DND-41 (cell line): ENCODE measurements around the gene LY9.

Experiments
- ATAC-seq: fragments of 200-7000 bp; cut with Tn5 transposase; 3 replicates; pipeline ENCODE4 v1.9.1; 2021; ENCODE audit warnings: low read depth; ENCODE audit not compliant: insufficient read depth
- DNase-seq: peaks from one replicate; pipeline ENCODE4 v3.0.0-alpha.2; 2020
- H2AFZ ChIP-seq: 2 replicates; pipeline ENCODE4 v1.6.0; 2012; ENCODE audit warnings: low read depth, low read length
- H3K27ac ChIP-seq: 2 replicates; pipeline ENCODE4 v1.5.1; 2012; ENCODE audit warnings: low read length, inconsistent platforms
- H3K27me3 ChIP-seq: fragments of 200-600 bp; sonication (generic); 2 replicates; pipeline ENCODE4 v1.6.0; 2012; ENCODE audit warnings: low read length, mild to moderate bottlenecking, inconsistent platforms; ENCODE audit not compliant: insufficient read depth, poor library complexity
- H3K36me3 ChIP-seq: 2 replicates; pipeline ENCODE4 v1.5.1; 2012; ENCODE audit warnings: low read length, inconsistent platforms; ENCODE audit not compliant: insufficient read depth
- H3K4me1 ChIP-seq: 2 replicates; pipeline ENCODE4 v1.5.1; 2012; ENCODE audit warnings: mild to moderate bottlenecking, low read length; ENCODE audit not compliant: insufficient read depth
- H3K4me2 ChIP-seq: 2 replicates; pipeline ENCODE4 v1.6.0; 2012; ENCODE audit warnings: mild to moderate bottlenecking, moderate library complexity, low read length, inconsistent platforms; ENCODE audit not compliant: insufficient read depth
- H3K4me3 ChIP-seq, 2 experiments: fragments of 200-600 bp in 1 of 2; shearing (Covaris generic) in 1 of 2; 2 replicates each; pipeline ENCODE4 v1.5.1; 2012 to 2016; ENCODE audit warnings: inconsistent platforms in 2 of 2, low read length in 2 of 2, mild to moderate bottlenecking in 2 of 2, low read depth in 1 of 2, moderate library complexity in 1 of 2
- H3K79me2 ChIP-seq: 2 replicates; pipeline ENCODE4 v1.6.0; 2012; ENCODE audit warnings: low read length, inconsistent platforms; ENCODE audit not compliant: insufficient read depth
- H3K9ac ChIP-seq: 2 replicates; pipeline ENCODE4 v1.6.0; 2012; ENCODE audit warnings: low read depth, mild to moderate bottlenecking, inconsistent platforms, low read length, moderate library complexity
- H3K9me3 ChIP-seq: 2 replicates; pipeline ENCODE4 v1.5.1; 2012; ENCODE audit warnings: low read length, moderate library complexity, mild to moderate bottlenecking, inconsistent platforms; ENCODE audit not compliant: insufficient read depth, severe bottlenecking
- H4K20me1 ChIP-seq: 2 replicates; pipeline ENCODE4 v1.6.0; 2012; ENCODE audit warnings: low read length; ENCODE audit not compliant: insufficient read depth
- EZH2 ChIP-seq: IDR thresholded peaks from 3 replicates; pipeline ENCODE4 v1.6.1; 2012; ENCODE audit warnings: borderline replicate concordance, low read depth, mild to moderate bottlenecking, moderate library complexity, low read length, inconsistent platforms; ENCODE audit not compliant: severe bottlenecking
- TF ChIP-seq, protein P1 (sequence below): IDR thresholded peaks from 2 replicates; pipeline ENCODE4 v1.5.1; 2012; ENCODE audit warnings: borderline replicate concordance, low read length, moderate library complexity, mild to moderate bottlenecking; ENCODE audit not compliant: poor library complexity, severe bottlenecking; ENCODE audit errors: extremely low read depth

The LY9 gene

DNA sequence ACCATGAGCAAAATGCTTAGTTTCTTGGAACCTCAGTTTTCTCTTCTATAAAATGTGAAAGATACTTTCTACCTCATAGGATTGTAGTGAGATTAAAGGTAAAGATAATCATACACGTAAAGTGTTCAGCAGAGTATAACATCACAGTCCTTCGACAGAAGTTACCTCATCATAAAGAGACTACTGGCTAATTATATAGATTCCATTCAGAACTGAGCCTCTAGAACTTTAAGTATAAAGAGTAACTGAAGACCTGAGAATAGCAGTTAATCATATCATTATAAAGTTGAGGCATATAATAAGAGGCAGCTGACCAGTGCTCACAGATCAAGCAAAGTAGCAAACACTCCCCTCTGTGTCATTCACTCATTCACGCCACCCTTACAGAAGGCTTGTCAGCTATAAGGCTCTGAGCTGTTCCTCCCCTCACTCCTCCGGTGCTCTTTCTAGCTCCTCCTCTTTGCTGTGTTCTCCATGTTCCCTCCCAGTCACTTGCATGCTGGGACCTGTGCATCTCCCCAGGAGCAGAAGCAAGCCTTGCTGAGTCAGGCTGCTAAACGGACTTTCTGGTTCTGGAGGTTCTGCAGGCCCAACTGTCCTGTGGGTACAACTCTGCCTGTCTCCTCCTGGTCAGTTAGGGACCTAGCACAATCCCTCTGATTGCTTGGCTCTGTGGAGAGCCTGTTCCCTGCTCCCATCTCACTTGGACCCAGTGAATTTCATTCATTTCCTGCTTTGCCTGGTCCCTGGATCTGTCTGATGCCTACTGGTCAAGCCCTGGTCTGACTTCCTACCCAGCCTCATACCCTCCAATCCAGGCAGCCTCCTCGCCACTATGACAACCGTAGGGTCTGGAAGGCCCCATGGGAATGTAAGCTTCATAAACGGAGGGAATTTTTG lies 28.3 kb upstream of the LY9 start:
- Histone ChIP-seq H4K20me1 (no peaks in the 10 kb centered on the region), H3K79me2 (no peaks in the 10 kb centered on the region), H3K9me3 (no peaks in the 10 kb centered on the region), H3K36me3 (no peaks in the 10 kb centered on the region), H3K27ac (peak overlapping the region; percentile 74), H3K9ac (peak overlapping the region; percentile 46), H3K4me2 (peak overlapping the region; percentile 48), H3K27me3 (no peaks in the 10 kb centered on the region), H3K4me1 (peaks cover 22% of the 10 kb centered on the region), H3K4me3 (peak overlapping the region in 1 of 2 experiments; percentile 26; a peak in 2 of 4 replicates), H2AFZ (peak overlapping the region; percentile 76)
- ATAC-seq (peak; percentile 57), DNase-seq (peak; percentile 33)
- no peak for TF ChIP-seq EZH2
- TF ChIP-seq, protein P1, sequence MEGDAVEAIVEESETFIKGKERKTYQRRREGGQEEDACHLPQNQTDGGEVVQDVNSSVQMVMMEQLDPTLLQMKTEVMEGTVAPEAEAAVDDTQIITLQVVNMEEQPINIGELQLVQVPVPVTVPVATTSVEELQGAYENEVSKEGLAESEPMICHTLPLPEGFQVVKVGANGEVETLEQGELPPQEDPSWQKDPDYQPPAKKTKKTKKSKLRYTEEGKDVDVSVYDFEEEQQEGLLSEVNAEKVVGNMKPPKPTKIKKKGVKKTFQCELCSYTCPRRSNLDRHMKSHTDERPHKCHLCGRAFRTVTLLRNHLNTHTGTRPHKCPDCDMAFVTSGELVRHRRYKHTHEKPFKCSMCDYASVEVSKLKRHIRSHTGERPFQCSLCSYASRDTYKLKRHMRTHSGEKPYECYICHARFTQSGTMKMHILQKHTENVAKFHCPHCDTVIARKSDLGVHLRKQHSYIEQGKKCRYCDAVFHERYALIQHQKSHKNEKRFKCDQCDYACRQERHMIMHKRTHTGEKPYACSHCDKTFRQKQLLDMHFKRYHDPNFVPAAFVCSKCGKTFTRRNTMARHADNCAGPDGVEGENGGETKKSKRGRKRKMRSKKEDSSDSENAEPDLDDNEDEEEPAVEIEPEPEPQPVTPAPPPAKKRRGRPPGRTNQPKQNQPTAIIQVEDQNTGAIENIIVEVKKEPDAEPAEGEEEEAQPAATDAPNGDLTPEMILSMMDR, result no peak

GRCh38 chr1:160768295-160768657 lies 27.7 kb upstream of the LY9 start:
- Histone ChIP-seq H2AFZ (peak overlapping the region; percentile 76), H3K27me3 (no peaks in the 10 kb centered on the region)

GRCh38 chr1:160772331-160772730 lies 23.6 kb upstream of the LY9 start:
- Histone ChIP-seq H4K20me1 (no peaks in the 10 kb centered on the region), H3K4me1 (peaks cover 20% of the 10 kb centered on the region), H3K27ac (no peak overlapping the region), H3K27me3 (no peaks in the 10 kb centered on the region), H3K36me3 (no peaks in the 10 kb centered on the region), H3K79me2 (no peaks in the 10 kb centered on the region), H3K9ac (no peak overlapping the region), H3K9me3 (no peaks in the 10 kb centered on the region), H2AFZ (no peak overlapping the region), H3K4me2 (no peak overlapping the region), H3K4me3 (no peak overlapping the region)
- no peak for DNase-seq
- TF ChIP-seq, protein P1, result no peak
- TF ChIP-seq EZH2, result no peak
- ATAC-seq, result no peak

More at GRCh38 chr1:160768295-160768657, 27.7 kb upstream of the LY9 start:
- H3K4me2 ChIP-seq, result peak overlapping the region; percentile 48
- H3K79me2 ChIP-seq, result no peaks in the 10 kb centered on the region
- TF ChIP-seq, protein P1, result peak; percentile 94
- TF ChIP-seq EZH2, result no peak
- peak overlapping the region in 1 of 2 experiments; percentile 26; a peak in 2 of 4 replicates for H3K4me3 ChIP-seq
- no peaks in the 10 kb centered on the region for H3K36me3 ChIP-seq
- H3K4me1 ChIP-seq, result peaks cover 22% of the 10 kb centered on the region
- H3K9me3 ChIP-seq, result no peaks in the 10 kb centered on the region
- peak; percentile 98 for ATAC-seq
- H3K9ac ChIP-seq, result peak overlapping the region; percentile 46
- no peaks in the 10 kb centered on the region for H4K20me1 ChIP-seq
- DNase-seq, result peak; percentile 86
- peak overlapping the region; percentile 74 for H3K27ac ChIP-seq
